HCT116 (cell line): ENCODE results near the gene DOCK10.

Experiments used
- ATF3 ChIP-seq: IDR thresholded peaks from 2 replicates; pipeline ENCODE4 v1.6.1; 2012
- CTCF ChIP-seq, 3 experiments: fragments of 200-600 bp in 1 of 3; sonication (generic) in 1 of 3; IDR thresholded peaks in 2 of 3; conservative IDR thresholded peaks in 1 of 3; 2 replicates each; pipeline ENCODE4 v1.5.1; 2012 to 2017; ENCODE audit warnings: low read depth in 2 of 3, low read length in 2 of 3, antibody characterized with exemption in 1 of 3, borderline replicate concordance in 1 of 3, control low read depth in 1 of 3, mild to moderate bottlenecking in 1 of 3, mixed read lengths in 1 of 3, mixed run types in 1 of 3, moderate library complexity in 1 of 3; ENCODE audit not compliant: insufficient read depth in 1 of 3
- EGR1 ChIP-seq: IDR thresholded peaks from 2 replicates; pipeline ENCODE4 v1.6.1; 2012; ENCODE audit warnings: low read depth
- ELF1 ChIP-seq: IDR thresholded peaks from 2 replicates; pipeline ENCODE4 v1.6.1; 2012; ENCODE audit warnings: low read depth, borderline replicate concordance
- EZH2 ChIP-seq: fragments of 200-600 bp; sonication (generic); IDR thresholded peaks from 2 replicates; pipeline ENCODE4 v1.6.1; 2017; ENCODE audit warnings: antibody characterized with exemption, mixed run types
- JUND ChIP-seq: IDR thresholded peaks from 2 replicates; pipeline ENCODE4 v1.6.1; 2012
- MAX ChIP-seq: IDR thresholded peaks from 2 replicates; pipeline ENCODE4 v1.6.1; 2012
- POLR2A ChIP-seq: IDR thresholded peaks from 2 replicates; pipeline ENCODE4 v1.7.0; 2011; ENCODE audit warnings: borderline replicate concordance; ENCODE audit not compliant: insufficient read depth, insufficient read length; ENCODE audit errors: extremely low read depth
- POLR2AphosphoS5 ChIP-seq: IDR thresholded peaks from 2 replicates; pipeline ENCODE4 v1.6.1; 2011; ENCODE audit warnings: mild to moderate bottlenecking, low read depth, low read length, moderate library complexity
- SP1 ChIP-seq: IDR thresholded peaks from 2 replicates; pipeline ENCODE4 v1.6.1; 2012; ENCODE audit warnings: low read depth
- TCF7L2 ChIP-seq: IDR thresholded peaks from 2 replicates; pipeline ENCODE4 v1.7.0; 2011; ENCODE audit warnings: borderline replicate concordance, inconsistent platforms; ENCODE audit not compliant: insufficient read depth, insufficient read length; ENCODE audit errors: extremely low read depth
- YY1 ChIP-seq: IDR thresholded peaks from 2 replicates; pipeline ENCODE4 v1.6.1; 2011; ENCODE audit warnings: low read length, low read depth, moderate library complexity, mild to moderate bottlenecking; ENCODE audit not compliant: insufficient replicate concordance; ENCODE audit errors: extremely low read depth
- ZNF274 ChIP-seq: fragments of 200-500 bp; sonication (Bioruptor generic); IDR thresholded peaks from 2 replicates; pipeline ENCODE4 v1.6.1; 2014; ENCODE audit warnings: mild to moderate bottlenecking, low read depth, low read length, inconsistent platforms
- TF ChIP-seq, protein P1 (sequence below): IDR thresholded peaks from 2 replicates; pipeline ENCODE4 v1.6.1; 2011; ENCODE audit warnings: mild to moderate bottlenecking, low read length, moderate library complexity; ENCODE audit not compliant: insufficient replicate concordance; ENCODE audit errors: extremely low read depth

- TF ChIP-seq POLR2A (no peak), EZH2 (no peak), CTCF (IDR thresholded peaks at IDR 0.05 in 2 of 3, conservative IDR thresholded peaks at IDR 0.05 in 1 of 3; ENCODE audit: borderline replicate concordance in 1 of 3, insufficient read depth in 1 of 3, low read depth in 2 of 3, low read length in 2 of 3) (no peak), ATF3 (no peak), TCF7L2 (no peak), MAX (no peak), SP1 (no peak), POLR2AphosphoS5 (no peak), ZNF274 (no peak), EGR1 (no peak), ELF1 (no peak), JUND (no peak), YY1 (no peak)
- TF ChIP-seq, protein P1, sequence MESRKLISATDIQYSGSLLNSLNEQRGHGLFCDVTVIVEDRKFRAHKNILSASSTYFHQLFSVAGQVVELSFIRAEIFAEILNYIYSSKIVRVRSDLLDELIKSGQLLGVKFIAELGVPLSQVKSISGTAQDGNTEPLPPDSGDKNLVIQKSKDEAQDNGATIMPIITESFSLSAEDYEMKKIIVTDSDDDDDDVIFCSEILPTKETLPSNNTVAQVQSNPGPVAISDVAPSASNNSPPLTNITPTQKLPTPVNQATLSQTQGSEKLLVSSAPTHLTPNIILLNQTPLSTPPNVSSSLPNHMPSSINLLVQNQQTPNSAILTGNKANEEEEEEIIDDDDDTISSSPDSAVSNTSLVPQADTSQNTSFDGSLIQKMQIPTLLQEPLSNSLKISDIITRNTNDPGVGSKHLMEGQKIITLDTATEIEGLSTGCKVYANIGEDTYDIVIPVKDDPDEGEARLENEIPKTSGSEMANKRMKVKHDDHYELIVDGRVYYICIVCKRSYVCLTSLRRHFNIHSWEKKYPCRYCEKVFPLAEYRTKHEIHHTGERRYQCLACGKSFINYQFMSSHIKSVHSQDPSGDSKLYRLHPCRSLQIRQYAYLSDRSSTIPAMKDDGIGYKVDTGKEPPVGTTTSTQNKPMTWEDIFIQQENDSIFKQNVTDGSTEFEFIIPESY = no peak
Observed at GRCh38 chr2:225006730-225007129, 35.5 kb downstream of the DOCK10 start.
